OCI-M2 (cell line): ENCODE measurements around the gene ST6GAL1.

Experiments
- DNase-seq: peaks from one replicate; lab custom pipeline; 2025; ENCODE audit not compliant: unreplicated experiment; lab: John Stamatoyannopoulos, UW

ST6GAL1 gene

DNA sequence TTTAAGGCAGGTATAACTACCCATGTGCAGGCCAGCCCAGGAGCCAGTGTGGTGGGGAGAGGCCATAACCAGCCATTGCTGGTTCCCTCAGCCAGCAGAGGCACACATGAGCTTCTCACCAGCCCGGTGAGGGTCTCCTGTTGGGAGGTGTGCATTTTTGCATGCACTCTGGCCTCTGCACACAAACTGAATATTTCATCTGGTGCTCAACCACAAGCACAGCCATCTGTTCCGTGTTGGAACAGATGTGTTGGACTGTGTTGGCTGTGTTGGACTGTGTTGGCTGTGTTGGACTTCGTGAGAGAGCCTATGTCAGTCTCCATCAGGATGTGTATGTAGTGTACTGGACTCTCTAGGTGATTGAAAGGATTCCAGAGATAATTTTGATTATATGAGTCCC is 141.8 kb downstream of the ST6GAL1 start:
- DNase-seq, result no peak

DNA sequence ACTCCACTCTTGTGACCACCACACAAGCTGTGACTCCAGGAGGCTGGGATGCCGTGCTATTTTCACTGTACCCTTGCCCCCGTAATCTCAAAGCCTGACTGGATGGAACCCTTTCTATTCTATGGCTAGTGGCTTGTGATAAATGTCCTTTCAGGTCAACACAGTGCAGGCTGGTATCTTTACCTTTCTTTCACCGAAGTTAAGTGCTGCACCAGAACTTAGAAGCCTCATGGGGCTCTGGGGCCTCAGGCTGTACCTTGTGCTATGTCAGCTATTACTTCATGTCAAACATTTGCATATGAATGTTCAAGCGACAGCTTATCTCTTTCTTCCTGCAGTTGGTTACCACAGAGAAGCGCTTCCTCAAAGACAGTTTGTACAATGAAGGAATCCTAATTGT is 142.2 kb downstream of the ST6GAL1 start:
- no peak for DNase-seq

DNA sequence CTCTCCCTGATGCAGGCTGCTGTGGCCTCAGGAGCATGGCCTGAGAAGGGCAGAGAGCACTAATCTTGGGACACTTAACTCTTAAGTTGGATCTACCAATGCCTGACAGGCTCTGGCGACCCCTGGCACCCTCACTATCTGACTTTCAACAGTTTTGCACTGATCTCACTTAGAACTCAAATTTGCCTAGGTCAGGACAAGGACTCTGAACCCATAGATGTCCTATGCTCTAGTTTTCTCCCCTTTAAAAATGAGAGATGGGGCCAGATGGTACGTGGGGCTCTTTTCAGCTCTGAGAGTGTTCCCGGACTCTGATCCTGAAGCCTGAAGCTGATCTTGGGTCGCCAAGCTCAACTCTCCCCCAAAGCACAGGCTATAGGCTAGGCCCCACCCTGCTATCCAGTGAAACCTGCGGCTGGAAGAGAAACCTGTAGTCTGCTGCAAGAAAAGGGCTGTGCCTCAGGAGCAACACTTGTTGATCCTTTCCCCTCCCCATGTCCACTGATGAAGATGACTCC is 143.3 kb downstream of the ST6GAL1 start:
- DNase-seq, result no peak

GRCh38 chr3:187074846-187075245 is 144.5 kb downstream of the ST6GAL1 start:
- no peak for DNase-seq

GRCh38 chr3:187076297-187076696 is 146.0 kb downstream of the ST6GAL1 start:
- DNase-seq, result no peak

DNA sequence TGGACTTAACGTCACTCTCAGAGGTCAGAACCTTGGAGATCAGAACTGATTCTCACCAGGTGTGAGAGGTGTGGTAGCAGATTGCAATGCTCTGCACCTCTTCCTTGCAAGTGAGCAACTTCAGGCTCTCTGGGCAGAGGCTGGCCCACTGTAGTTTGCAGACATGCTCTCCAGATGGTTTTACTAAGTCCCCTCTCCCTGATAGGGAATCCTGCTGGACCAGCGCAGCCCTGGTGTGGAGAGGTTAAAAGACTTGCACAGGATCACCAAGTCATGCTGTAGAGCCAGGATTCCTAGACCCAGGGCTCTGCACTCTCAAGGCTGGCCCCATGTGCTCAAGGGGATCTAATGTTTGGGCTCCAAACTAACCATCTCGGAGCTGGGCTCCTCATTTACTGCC is 146.8 kb downstream of the ST6GAL1 start:
- DNase-seq, result no peak

DNA sequence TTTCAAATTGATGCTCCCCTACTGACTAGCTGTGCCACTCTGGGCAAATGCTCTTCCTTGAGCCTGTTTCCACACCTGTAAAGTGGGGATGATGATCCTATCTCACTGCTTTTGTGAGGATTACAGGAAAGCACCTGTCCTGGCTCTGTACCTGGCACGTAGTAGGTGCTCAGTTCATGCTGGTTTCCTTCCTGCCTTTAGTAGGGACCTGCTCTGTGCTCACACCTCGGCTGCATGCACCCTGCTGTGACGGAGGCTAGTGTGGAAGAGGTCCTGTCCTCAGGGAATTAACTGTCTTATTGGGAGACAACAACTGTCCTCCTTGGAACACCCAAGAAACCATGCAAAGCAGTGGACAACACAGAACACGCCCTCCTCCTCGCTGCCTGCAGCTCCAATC is 147.2 kb downstream of the ST6GAL1 start:
- no peak for DNase-seq

DNA sequence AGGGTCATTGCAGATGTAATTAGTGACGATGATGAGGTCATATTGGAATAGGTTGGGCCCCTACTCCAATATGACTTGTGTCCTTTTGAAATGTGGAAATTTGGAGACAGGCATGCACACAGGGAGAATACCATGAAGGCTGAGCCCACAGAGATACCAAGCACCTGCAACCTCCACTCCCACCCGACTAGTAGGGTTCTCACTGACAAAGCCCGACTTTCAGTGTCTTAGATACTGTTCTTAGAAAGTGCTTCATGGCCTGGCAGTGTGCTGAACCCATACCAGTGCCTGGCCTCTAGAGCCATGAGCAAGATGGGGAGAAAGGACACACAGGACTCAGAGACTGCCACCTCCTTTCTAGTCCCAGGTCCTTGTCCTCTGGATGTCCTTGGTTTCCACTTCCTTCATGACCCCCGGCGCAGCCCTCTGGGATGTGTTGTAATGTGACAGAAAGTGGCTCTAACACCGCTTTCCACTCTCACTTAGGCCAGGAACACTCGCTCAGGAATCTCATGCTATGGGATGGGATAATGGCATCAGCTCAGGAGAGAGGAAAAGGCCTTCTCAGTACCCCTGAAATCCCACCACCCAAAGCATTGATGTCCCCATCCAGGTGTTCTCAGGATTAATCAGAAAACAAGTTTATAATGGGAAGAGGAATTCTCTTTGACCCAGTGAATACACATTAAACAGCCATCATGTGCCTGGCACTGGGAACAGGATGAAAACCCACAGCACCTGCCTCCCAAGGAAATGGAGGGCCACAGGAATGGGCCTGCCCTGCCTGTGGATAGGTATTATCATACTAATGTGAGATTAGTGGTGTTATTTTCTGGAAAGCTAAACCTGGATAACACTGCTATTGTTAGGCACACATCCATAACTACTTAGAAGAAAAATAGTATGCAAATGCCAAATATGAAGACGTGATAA is 149.0 kb downstream of the ST6GAL1 start:
- DNase-seq, result no peak

DNA sequence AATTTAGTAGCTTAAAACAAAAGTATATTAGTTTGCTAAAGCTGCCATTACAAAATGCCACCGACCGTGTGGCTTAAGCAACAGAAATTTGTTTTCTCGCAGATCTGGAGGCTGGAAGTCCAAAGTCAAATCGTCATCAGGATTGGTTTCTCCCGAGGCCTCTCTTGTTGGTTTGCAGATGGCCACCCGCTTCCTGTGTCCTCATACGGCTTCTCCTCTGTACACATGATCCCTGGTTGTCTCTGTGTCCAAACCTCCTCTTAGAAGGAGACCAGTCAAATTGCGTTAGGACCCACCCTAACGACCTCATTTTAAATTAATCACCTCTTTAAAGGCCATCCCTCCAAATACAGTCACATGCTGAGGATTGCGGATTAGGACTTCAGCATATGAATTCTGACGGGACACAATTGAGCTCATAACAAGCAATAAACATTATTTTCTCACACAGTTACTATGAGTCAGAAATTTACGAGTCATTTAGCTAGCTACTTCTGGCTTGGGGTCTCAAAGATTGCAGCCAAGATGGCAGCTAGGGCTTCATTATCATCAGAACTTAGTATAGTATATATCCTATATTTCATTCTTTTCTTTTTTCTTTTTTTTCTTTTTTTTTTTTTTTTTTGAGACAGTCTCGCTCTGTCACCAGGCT is 150.6 kb downstream of the ST6GAL1 start:
- no peak for DNase-seq

GRCh38 chr3:187082758-187083375 is 152.5 kb downstream of the ST6GAL1 start:
- DNase-seq, result no peak

GRCh38 chr3:187084126-187084525 is 153.8 kb downstream of the ST6GAL1 start:
- no peak for DNase-seq

GRCh38 chr3:187084580-187084979 is 154.3 kb downstream of the ST6GAL1 start:
- DNase-seq, result no peak

DNA sequence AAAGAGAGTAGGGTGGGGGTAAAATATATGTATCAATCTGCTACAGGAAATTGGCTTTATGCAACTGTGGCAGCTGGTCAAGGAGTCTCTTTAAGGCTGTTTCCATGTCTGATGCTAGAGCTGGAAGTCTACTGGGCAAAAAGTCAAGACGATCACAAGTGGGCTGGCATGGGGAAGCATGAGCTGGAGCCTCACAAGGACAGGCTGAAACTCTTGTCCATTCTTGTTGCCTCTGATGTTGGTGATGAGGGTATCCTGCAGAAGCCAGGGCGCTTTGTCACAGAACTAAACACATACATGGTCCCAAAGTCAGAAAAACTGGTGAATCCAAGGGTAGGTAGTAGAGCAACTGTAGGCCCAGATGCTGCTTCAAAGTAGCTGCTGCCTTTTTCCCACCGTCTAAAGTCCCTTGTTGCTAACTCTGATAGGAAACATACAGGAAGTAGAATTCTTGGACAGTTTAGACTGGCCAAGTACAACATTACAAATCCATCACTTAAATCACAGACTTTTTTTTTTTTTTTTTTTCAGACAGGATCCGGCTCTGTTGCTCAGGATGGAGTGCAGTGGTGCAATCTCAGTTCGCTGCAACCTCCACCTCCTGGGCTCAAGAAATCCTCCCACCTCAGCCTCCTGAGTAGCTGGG is 154.8 kb downstream of the ST6GAL1 start:
- no peak for DNase-seq

DNA sequence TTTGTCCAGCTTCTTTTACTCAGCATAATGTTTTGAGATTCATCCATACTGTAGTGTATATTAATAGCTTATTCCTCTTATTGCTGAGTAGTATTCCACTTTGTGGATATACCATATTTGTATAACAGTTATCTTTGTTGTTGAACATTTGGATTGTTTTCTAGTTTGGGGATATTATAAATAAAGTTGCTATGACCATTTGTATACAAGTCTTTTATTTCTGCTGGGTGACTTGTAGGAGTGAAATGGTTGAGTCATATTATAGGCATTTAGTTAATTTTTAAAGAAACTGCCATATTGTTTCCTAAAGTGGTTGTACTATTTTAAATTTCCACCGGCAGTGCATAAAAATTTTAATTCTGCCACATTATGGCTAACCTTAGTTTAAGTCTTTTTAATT is 155.6 kb downstream of the ST6GAL1 start:
- DNase-seq, result no peak

GRCh38 chr3:187086831-187087230 is 156.5 kb downstream of the ST6GAL1 start:
- DNase-seq, result no peak

DNA sequence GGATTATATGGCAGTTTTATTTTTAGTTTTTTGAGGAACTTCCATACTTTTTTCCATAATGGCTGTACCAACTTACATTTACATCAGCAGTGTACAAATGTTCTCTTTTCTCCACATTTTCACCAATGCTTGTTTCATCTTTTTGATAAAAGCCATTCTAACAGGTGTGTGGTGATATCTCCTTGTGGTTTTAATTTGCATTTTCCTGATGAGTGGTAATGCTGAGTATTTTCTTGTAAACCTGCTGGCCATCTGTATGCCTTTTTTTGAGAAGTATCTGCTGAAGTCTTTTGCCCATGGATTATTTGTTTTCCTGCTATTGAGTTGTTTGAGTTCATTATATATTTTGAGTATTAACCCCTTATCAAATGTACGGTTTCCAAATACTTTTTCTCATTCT is 158.4 kb downstream of the ST6GAL1 start:
- no peak for DNase-seq

GRCh38 chr3:187093320-187093719 is 163.0 kb downstream of the ST6GAL1 start:
- DNase-seq, result no peak

DNA sequence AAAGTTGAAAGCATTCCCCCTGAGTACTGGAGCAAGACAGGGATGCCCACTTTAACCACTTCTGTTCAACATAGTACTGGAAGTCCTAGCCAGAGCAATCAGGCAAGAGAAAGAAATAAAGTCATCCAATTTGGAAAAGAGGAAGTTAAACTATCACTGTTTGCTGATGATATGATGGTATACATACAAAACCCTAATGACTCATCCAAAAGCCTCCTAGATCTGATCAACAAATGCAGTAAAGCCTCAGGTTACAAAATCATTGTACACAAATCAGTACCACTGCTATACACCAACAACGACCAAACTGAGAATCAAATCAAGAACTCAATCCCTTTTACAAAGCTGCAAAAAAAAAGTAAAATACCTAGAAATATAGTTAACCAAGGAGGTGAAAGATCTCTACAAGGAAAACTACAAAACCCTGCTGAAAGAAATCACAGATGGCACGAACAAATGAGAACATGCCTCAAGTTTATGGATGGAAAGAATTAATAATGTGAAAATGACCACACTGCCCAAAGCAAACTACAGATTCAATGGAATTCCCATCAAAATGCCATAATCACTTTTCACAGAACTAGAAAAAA is 168.7 kb downstream of the ST6GAL1 start:
- DNase-seq, result no peak

DNA sequence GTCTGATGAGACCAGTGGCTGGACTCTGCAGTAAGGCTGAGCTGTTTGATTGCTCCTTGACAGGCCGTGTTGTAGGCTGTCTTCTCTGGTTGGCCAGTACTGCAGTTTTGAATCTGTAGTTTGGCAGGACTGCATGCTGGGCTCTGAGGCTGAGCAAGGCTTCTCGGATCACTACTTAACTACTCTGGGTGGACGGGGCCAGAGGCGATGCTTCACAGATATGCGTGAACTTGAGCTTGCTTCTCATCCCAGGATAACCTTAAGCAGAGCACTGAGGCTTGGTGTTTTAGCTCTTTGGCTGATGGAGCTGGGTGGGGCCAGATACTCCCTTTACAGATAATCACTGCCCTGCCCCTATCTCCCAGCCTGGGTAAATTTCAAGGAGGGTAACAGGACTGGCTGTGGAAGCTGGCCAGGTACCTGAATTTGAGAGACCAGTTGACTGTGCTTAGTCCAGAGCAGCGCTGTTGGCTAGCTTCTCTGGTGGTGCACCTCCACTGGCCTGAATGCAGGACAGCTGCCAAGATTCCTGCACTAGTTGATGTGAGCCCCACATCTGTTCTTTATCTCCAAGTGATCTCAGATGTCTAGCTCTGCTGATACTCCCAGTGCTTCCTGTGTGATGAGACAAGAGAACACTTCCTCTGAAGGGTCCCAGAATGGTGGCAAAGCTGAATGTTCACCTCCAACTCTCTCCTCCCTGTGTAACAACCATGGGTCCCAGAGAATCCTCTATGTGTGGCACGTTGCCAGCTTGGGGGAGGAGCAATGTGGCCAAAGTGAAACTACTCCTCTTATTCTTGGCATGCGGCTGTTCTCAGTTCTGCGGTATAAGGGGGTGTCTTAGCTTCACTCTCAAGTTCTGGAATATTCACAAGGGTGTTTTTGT is 171.1 kb downstream of the ST6GAL1 start:
- DNase-seq, result no peak

DNA sequence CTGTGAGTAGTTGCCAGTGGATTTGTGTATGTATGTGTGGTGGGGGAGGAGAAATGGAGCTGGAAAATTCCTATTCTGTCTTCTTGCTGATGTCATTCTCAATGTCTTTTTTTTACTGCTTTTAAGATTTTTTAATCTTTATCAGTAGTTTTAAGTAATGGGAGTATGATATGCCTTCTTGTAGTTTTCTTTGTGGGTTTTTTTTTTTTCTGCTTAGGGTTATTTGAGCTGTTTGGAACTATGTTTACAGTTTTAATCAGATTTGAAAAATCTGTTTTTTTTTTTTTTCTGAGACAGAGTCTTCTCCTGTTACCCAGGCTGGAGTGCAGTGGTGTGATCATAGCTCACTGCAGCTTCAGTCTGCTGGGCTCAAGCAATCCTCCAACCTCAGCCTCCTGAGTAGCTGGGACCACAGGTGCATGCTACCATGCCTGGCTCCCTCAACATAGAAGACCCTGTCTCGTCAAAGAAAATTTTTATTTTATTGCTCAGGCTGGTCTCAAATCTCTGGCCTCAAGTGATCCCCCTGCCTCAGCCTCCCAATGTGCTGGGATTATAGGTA is 171.8 kb downstream of the ST6GAL1 start:
- no peak for DNase-seq
